AG09319 (cell line): Measurements from ENCODE around the gene HOXA5.

Experiments used
- DNase-seq: peaks from one replicate; pipeline ENCODE4 v3.0.0-alpha.2; 2010; ENCODE audit warnings: low read depth; ENCODE audit errors: extremely low read depth
- CTCF ChIP-seq: IDR thresholded peaks from 2 replicates; pipeline ENCODE4 v1.5.1; 2011; ENCODE audit warnings: low read depth, mild to moderate bottlenecking, inconsistent platforms, low read length, moderate library complexity

Gene HOXA5

GRCh38 chr7:27188386-27189294, 45.2 kb upstream of the HOXA5 start:
- no peak for TF ChIP-seq CTCF
- no peak for DNase-seq

GRCh38 chr7:27187475-27188385, 44.2 kb upstream of the HOXA5 start:
- DNase-seq, result no peak
- no peak for TF ChIP-seq CTCF

- TF ChIP-seq CTCF, result no peak
- DNase-seq, result no peak
Observed at GRCh38 chr7:27186668-27187474, 43.4 kb upstream of the HOXA5 start.

- no peak for DNase-seq
Observed at GRCh38 chr7:27185854-27186667, 42.6 kb upstream of the HOXA5 start.

GRCh38 chr7:27185013-27185853, 41.8 kb upstream of the HOXA5 start, which contains the start of gene HOXA11:
HOXA11 (minus strand) TSS chr7:27185232; CDS start chr7:27185144, 88 bp downstream.
- peak; percentile 10 for DNase-seq
- TF ChIP-seq CTCF, result no peak

More at GRCh38 chr7:27185854-27186667, 42.6 kb upstream of the HOXA5 start:
- no peak for TF ChIP-seq CTCF
